ENCODE results near the gene FOXD1.
"Not testable (repeated sequence)": the region's sequence is repeated elsewhere in the genome, so short reads cannot be mapped to it uniquely, and the experiment has no call there.

The FOXD1 gene

GRCh38 chr5:73417303-73418034 is 31.1 kb downstream of the FOXD1 start:
- no peak for DNase-seq (ENCODE audit: low spot score)

- DNase-seq (ENCODE audit: low spot score): no peak
These were observed 33.0 kb downstream of the FOXD1 start for GRCh38 chr5:73415617-73416016.

GRCh38 chr5:73415171-73415570 is 33.4 kb downstream of the FOXD1 start:
- DNase-seq (ENCODE audit: low spot score): no peak

GRCh38 chr5:73412597-73412988 is 36.0 kb downstream of the FOXD1 start:
- no peak for DNase-seq (ENCODE audit: low spot score)

GRCh38 chr5:73411936-73412596 is 36.5 kb downstream of the FOXD1 start:
- no peak for DNase-seq (ENCODE audit: low spot score)

- not testable (repeated sequence) for DNase-seq (ENCODE audit: low spot score)
These were observed 38.6 kb downstream of the FOXD1 start for GRCh38 chr5:73409927-73410326.

- DNase-seq (ENCODE audit: low spot score): no peak
These were observed 42.9 kb downstream of the FOXD1 start for GRCh38 chr5:73405691-73406090.

GRCh38 chr5:73399775-73400174 is 48.8 kb downstream of the FOXD1 start:
- no peak for DNase-seq (ENCODE audit: low spot score)

All from NAMALWA (cell line).